Stomach (tissue), 4 donors: ENCODE data around the gene TRAPPC2L.
"Not testable (repeated sequence)": the region's sequence is repeated elsewhere in the genome, so short reads cannot be mapped to it uniquely, and the experiment has no call there.

ENCODE experiments used
- POLR2A ChIP-seq, 4 donors: fragments of 450-650 bp; IDR thresholded peaks; one replicate each; pipeline ENCODE4 v1.6.1; 2016; ENCODE audit warnings: antibody characterized with exemption in 4 of 4, control low read depth in 2 of 4, mild to moderate bottlenecking in 1 of 4, moderate library complexity in 1 of 4
- POLR2AphosphoS5 ChIP-seq, 3 donors: sonication (generic); formaldehyde crosslinking; IDR thresholded peaks; one replicate each; pipeline ENCODE4 v1.6.1; 2016; ENCODE audit warnings: antibody characterized with exemption in 3 of 3
- TF ChIP-seq, protein P1 (sequence below), 7 experiments: fragments of 450-650 bp in 4 of 7; fragments of 200-600 bp in 3 of 7; sonication (generic) in 3 of 7; IDR thresholded peaks; one replicate each; pipeline ENCODE4 v1.5.1; 2016 to 2019; ENCODE audit warnings: antibody characterized with exemption in 7 of 7, control low read depth in 2 of 7, mild to moderate bottlenecking in 1 of 7

DNA sequence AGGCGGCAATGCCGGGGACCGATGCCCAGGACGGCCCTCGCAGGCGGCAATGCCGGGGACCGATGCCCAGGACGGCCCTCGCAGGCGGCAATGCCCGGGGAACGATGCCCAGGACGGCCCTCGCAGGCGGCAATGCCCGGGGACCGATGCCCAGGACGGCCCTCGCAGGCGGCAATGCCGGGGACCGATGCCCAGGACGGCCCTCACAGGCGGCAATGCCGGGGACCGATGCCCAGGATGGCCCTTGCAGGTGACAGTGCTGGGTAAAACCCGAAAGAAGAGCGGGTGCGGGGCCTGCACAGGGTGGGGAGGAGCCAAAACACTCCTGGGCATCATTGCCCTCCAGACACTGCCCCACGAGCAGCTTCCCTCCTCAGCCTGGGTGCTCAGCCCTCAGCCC lies 33.3 kb upstream of the TRAPPC2L start:
- TF ChIP-seq, protein P1, sequence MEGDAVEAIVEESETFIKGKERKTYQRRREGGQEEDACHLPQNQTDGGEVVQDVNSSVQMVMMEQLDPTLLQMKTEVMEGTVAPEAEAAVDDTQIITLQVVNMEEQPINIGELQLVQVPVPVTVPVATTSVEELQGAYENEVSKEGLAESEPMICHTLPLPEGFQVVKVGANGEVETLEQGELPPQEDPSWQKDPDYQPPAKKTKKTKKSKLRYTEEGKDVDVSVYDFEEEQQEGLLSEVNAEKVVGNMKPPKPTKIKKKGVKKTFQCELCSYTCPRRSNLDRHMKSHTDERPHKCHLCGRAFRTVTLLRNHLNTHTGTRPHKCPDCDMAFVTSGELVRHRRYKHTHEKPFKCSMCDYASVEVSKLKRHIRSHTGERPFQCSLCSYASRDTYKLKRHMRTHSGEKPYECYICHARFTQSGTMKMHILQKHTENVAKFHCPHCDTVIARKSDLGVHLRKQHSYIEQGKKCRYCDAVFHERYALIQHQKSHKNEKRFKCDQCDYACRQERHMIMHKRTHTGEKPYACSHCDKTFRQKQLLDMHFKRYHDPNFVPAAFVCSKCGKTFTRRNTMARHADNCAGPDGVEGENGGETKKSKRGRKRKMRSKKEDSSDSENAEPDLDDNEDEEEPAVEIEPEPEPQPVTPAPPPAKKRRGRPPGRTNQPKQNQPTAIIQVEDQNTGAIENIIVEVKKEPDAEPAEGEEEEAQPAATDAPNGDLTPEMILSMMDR (IDR thresholded peaks at IDR 0.05) = not testable (repeated sequence)
- TF ChIP-seq POLR2AphosphoS5, POLR2A (IDR thresholded peaks at IDR 0.05): not testable (repeated sequence)
